PC-3 (cell line): ENCODE results near the gene DLG5. TPM values are rescaled to one million over a fixed set of nuclear protein-coding genes. Genes with fewer than 3 reads are reported as not detected.

ENCODE experiments used
- ATAC-seq: fragments of 200-7000 bp; cut with Tn5 transposase; 2 replicates; pipeline ENCODE4 v1.9.1; 2020; ENCODE audit warnings: mild to moderate bottlenecking, moderate library complexity
- BruUV-seq: library from RNA; stranded (reverse); fragments of 400-500 nt; replicated peaks from 2 replicates; lab custom pipeline; 2021; lab: Mats Ljungman, UMichigan
- CTCF ChIA-PET: fragments of 300-600 bp; sonication (Branson Sonifier 250); formaldehyde crosslinking; loops from one replicate; lab custom pipeline; 2022; ENCODE audit warnings: antibody characterized with exemption; lab: Charles Lee
- POLR2A ChIA-PET: fragments of 300-600 bp; sonication (Branson Sonifier 250); formaldehyde crosslinking; loops from one replicate; lab custom pipeline; 2022; ENCODE audit warnings: antibody characterized with exemption; ENCODE audit not compliant: unreplicated experiment; lab: Charles Lee
- DNase-seq: peaks from one replicate; pipeline ENCODE4 v3.0.0-alpha.2; 2015
- H2AFZ ChIP-seq: fragments of 300-600 bp; sonication (generic); 2 replicates; pipeline ENCODE4 v1.6.0; 2016; ENCODE audit warnings: antibody characterized with exemption, low read length
- H3F3A ChIP-seq: fragments of 300-600 bp; sonication (generic); one replicate; pipeline ENCODE4 v1.6.0; 2017; ENCODE audit warnings: antibody characterized with exemption, low read length, control low read depth, mild to moderate bottlenecking; ENCODE audit not compliant: unreplicated experiment
- H3K27ac ChIP-seq: fragments of 300-600 bp; sonication (generic); 2 replicates; pipeline ENCODE4 v1.5.1; 2016; ENCODE audit warnings: mild to moderate bottlenecking, low read length
- H3K27me3 ChIP-seq: fragments of 300-600 bp; sonication (generic); 2 replicates; pipeline ENCODE4 v1.6.1; 2016; ENCODE audit warnings: low read length, mixed read lengths
- H3K36me3 ChIP-seq: fragments of 300-600 bp; sonication (generic); 2 replicates; pipeline ENCODE4 v1.6.1; 2016; ENCODE audit warnings: low read depth, mixed run types, low read length, mixed read lengths
- H3K4me1 ChIP-seq: fragments of 300-600 bp; sonication (generic); 2 replicates; pipeline ENCODE4 v1.5.1; 2016; ENCODE audit warnings: low read length; ENCODE audit not compliant: insufficient read depth
- H3K4me2 ChIP-seq: fragments of 300-600 bp; sonication (generic); 2 replicates; pipeline ENCODE4 v1.6.0; 2016; ENCODE audit warnings: low read length
- H3K4me3 ChIP-seq: fragments of 300-600 bp; sonication (generic); 2 replicates; pipeline ENCODE4 v1.5.1; 2016; ENCODE audit warnings: mild to moderate bottlenecking, low read length, mixed read lengths
- H3K79me2 ChIP-seq: fragments of 300-600 bp; sonication (generic); 2 replicates; pipeline ENCODE4 v1.6.1; 2017; ENCODE audit warnings: low read length, mixed read lengths
- H3K9ac ChIP-seq: fragments of 300-600 bp; sonication (generic); 2 replicates; pipeline ENCODE4 v1.6.0; 2016; ENCODE audit warnings: mild to moderate bottlenecking, low read length
- H3K9me2 ChIP-seq: fragments of 300-600 bp; sonication (generic); replicated peaks from 2 replicates; pipeline ENCODE4 v1.6.1; 2016; ENCODE audit warnings: mixed run types, low read length, mixed read lengths
- H3K9me3 ChIP-seq: fragments of 300-600 bp; sonication (generic); 2 replicates; pipeline ENCODE4 v1.6.1; 2016; ENCODE audit warnings: low read length, mixed read lengths
- H4K20me1 ChIP-seq: fragments of 300-600 bp; sonication (generic); 2 replicates; pipeline ENCODE4 v1.6.1; 2016; ENCODE audit warnings: low read length, mixed read lengths
- EZH2 ChIP-seq: fragments of 300-600 bp; sonication (generic); IDR thresholded peaks from one replicate; pipeline ENCODE4 v1.6.1; 2017; ENCODE audit warnings: antibody characterized with exemption, mild to moderate bottlenecking, low read length; ENCODE audit not compliant: unreplicated experiment
- EZH2phosphoT487 ChIP-seq: fragments of 300-600 bp; sonication (generic); IDR thresholded peaks from 2 replicates; pipeline ENCODE4 v1.6.1; 2018; ENCODE audit warnings: mild to moderate bottlenecking, antibody characterized with exemption, low read length, borderline replicate concordance
- intact Hi-C: fragments of 100-400 bp; cut with micrococcal nuclease; formaldehyde crosslinking; loops from 2 replicates; pipeline ENCODE4 v1.9.0; 2023
- total RNA-seq: library from RNA; depleted of rRNA; stranded (reverse); fragments of >200 nt; gene quantifications from 2 replicates; pipeline ENCODE4 v1.2.3, GENCODE V29; 2014
- TF ChIP-seq, protein P1 (sequence below): fragments of 300-600 bp; sonication (generic); conservative IDR thresholded peaks from 2 replicates; pipeline ENCODE4 v1.5.1; 2017; ENCODE audit warnings: antibody characterized with exemption, low read depth, mild to moderate bottlenecking, low read length

The DLG5 gene
- total RNA-seq, 1 experiment from 2014 or later: 118 TPM

- ChIA-PET POLR2A (no interaction called here), CTCF (no interaction called here)
- intact Hi-C loops: no loop called here
- Histone ChIP-seq H3K4me3 (no peak overlapping the region), H3K27me3 (no peaks in the 10 kb centered on the region), H2AFZ (no peak overlapping the region), H3K4me1 (0 out of 2 replicates have a peak, but pooled peaks cover 6% of the 10 kb centered on the region), H3K79me2 (no peaks in the 10 kb centered on the region), H3K9ac (no peak overlapping the region), H3K9me3 (no peaks in the 10 kb centered on the region), H4K20me1 (no peaks in the 10 kb centered on the region), H3K36me3 (peaks cover 78% of the 10 kb centered on the region), H3K27ac (no peak overlapping the region), H3K9me2 (no peaks in the 10 kb centered on the region), H3K4me2 (no peak overlapping the region), H3F3A (no peaks in the 10 kb centered on the region)
- no peak for DNase-seq
- BruUV-seq: no TSS peak
- no peak for ATAC-seq
- TF ChIP-seq EZH2phosphoT487: no peak
- TF ChIP-seq EZH2: no peak
- TF ChIP-seq, protein P1, sequence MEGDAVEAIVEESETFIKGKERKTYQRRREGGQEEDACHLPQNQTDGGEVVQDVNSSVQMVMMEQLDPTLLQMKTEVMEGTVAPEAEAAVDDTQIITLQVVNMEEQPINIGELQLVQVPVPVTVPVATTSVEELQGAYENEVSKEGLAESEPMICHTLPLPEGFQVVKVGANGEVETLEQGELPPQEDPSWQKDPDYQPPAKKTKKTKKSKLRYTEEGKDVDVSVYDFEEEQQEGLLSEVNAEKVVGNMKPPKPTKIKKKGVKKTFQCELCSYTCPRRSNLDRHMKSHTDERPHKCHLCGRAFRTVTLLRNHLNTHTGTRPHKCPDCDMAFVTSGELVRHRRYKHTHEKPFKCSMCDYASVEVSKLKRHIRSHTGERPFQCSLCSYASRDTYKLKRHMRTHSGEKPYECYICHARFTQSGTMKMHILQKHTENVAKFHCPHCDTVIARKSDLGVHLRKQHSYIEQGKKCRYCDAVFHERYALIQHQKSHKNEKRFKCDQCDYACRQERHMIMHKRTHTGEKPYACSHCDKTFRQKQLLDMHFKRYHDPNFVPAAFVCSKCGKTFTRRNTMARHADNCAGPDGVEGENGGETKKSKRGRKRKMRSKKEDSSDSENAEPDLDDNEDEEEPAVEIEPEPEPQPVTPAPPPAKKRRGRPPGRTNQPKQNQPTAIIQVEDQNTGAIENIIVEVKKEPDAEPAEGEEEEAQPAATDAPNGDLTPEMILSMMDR: no peak
Observed at GRCh38 chr10:77800738-77801266, 125.8 kb downstream of the DLG5 start.

- BruUV-seq: no TSS peak
- H3K4me3 ChIP-seq: no peak overlapping the region
- no peaks in the 10 kb centered on the region for H3K9me2 ChIP-seq
- TF ChIP-seq EZH2 (no peak), EZH2phosphoT487 (no peak)
- TF ChIP-seq, protein P1: no peak
- no peak overlapping the region for H2AFZ ChIP-seq
- no peak for ATAC-seq
- ChIA-PET POLR2A (no interaction called here), CTCF (no interaction called here)
- no peaks in the 10 kb centered on the region for H3K79me2 ChIP-seq
- no peaks in the 10 kb centered on the region for H3K27me3 ChIP-seq
- no peaks in the 10 kb centered on the region for H3K9me3 ChIP-seq
- peaks cover 78% of the 10 kb centered on the region for H3K36me3 ChIP-seq
- H3F3A ChIP-seq: no peaks in the 10 kb centered on the region
- 0 out of 2 replicates have a peak, but pooled peaks cover 6% of the 10 kb centered on the region for H3K4me1 ChIP-seq
- no peaks in the 10 kb centered on the region for H4K20me1 ChIP-seq
- intact Hi-C loops: no loop called here
- DNase-seq: no peak
- H3K9ac ChIP-seq: no peak overlapping the region
- H3K4me2 ChIP-seq: no peak overlapping the region
- no peak overlapping the region for H3K27ac ChIP-seq
Observed at GRCh38 chr10:77800320-77800719, 126.2 kb downstream of the DLG5 start.

DNA sequence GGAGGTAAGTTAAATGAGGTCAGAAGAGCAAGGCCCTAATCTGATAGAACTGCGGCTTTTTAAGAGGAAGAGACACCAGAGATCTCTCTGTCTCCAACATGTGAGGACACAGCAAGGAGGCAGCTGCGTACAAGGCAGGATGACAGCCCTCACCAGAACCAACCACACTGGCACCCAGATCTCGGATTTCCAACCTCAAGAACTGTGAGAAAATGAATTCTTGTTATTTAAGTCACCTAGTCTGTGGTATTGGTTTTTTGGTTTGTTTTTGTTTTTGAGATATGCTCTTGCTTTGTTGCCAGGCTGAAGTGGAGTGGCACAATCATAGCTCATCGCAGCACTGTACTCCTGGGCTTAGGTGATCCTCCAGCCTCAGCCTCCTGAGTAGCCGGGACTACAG lies 127.2 kb downstream of the DLG5 start:
- Histone ChIP-seq H3F3A (no peaks in the 10 kb centered on the region), H3K27me3 (no peaks in the 10 kb centered on the region), H3K9me2 (no peaks in the 10 kb centered on the region), H3K4me3 (no peak overlapping the region), H2AFZ (no peak overlapping the region), H3K27ac (no peak overlapping the region), H3K79me2 (no peaks in the 10 kb centered on the region), H3K4me1 (0 out of 2 replicates have a peak, but pooled peaks cover 6% of the 10 kb centered on the region), H3K36me3 (peaks cover 80% of the 10 kb centered on the region), H4K20me1 (no peaks in the 10 kb centered on the region), H3K9me3 (no peaks in the 10 kb centered on the region), H3K4me2 (no peak overlapping the region), H3K9ac (no peak overlapping the region)
- intact Hi-C loops: no loop called here
- TF ChIP-seq EZH2phosphoT487 (no peak), EZH2 (no peak)
- TF ChIP-seq, protein P1: no peak
- no peak for DNase-seq
- BruUV-seq: no TSS peak
- ATAC-seq: no peak
- ChIA-PET POLR2A (no interaction called here), CTCF (no interaction called here)
